Ascending aorta (tissue), 2 donors: Measurements from ENCODE around the gene RUNX2. TPM values are rescaled to one million over a fixed set of nuclear protein-coding genes. Genes with fewer than 3 reads are reported as not detected.

ENCODE experiments used
- DNase-seq, 2 donors: peaks; one replicate each; pipeline ENCODE4 v3.0.0-alpha.2; 2019; ENCODE audit warnings: low spot score in 2 of 2
- H3K27ac ChIP-seq, 2 donors: fragments of 200-600 bp; sonication (generic); one replicate each; pipeline ENCODE4 v1.5.1; 2016 to 2017; ENCODE audit warnings: mild to moderate bottlenecking in 1 of 2
- H3K27me3 ChIP-seq: fragments of 200-600 bp; sonication (generic); one replicate; pipeline ENCODE4 v1.5.1; 2017
- H3K36me3 ChIP-seq, 2 donors: fragments of 200-600 bp; sonication (generic); one replicate each; pipeline ENCODE4 v1.5.1; 2016
- H3K4me1 ChIP-seq, 2 donors: fragments of 200-600 bp; sonication (generic); one replicate each; pipeline ENCODE4 v1.5.1; 2016 to 2017; ENCODE audit warnings: mild to moderate bottlenecking in 1 of 2
- H3K4me3 ChIP-seq, 2 donors: fragments of 200-600 bp; sonication (generic); one replicate each; pipeline ENCODE4 v1.5.1; 2016 to 2017; ENCODE audit warnings: mild to moderate bottlenecking in 1 of 2
- H3K9me3 ChIP-seq, 2 donors: fragments of 200-600 bp; sonication (generic); one replicate each; pipeline ENCODE4 v1.5.1; 2016
- intact Hi-C: fragments of 100-400 bp; cut with DNase I; formaldehyde crosslinking; loops from one replicate; pipeline ENCODE4 v1.15.1; 2023
- total RNA-seq: library from RNA; depleted of rRNA; stranded (reverse); fragments of >200 nt; gene quantifications from one replicate; pipeline ENCODE4 v1.1.0, GENCODE V29; 2016
- TF ChIP-seq, protein P1 (sequence below), 3 experiments: fragments of 200-600 bp in 2 of 3; fragments of 450-650 bp in 1 of 3; sonication (generic) in 2 of 3; IDR thresholded peaks; one replicate each; pipeline ENCODE4 v1.5.1; 2016 to 2019; ENCODE audit warnings: antibody characterized with exemption in 3 of 3, mild to moderate bottlenecking in 1 of 3, moderate library complexity in 1 of 3

The RUNX2 gene
- total RNA-seq, 1 donor from 2014 or later: 0.21 TPM

DNA sequence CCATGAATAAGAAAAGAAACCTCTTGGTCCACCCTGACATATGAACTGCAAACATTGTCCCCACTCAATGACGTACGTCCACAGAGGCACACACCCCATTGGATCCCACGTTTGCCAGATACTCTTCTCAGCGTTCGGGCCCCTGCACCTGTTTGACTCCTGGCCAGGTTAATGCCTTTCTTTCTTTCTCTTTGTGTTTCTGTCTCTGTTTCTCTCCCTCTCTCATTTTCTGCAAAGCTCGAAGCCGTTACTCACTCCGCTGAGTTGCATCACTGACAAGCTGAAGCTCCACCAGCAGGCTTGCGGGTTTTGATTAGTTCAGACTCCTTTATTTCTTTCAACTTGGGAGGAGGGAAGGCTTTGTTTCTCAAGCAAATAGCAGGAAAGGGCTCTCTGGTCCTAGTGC, 185.1 kb downstream of the RUNX2 start:
- no peaks in the 10 kb centered on the region for H3K36me3 ChIP-seq
- intact Hi-C loops: no loop called here
- TF ChIP-seq, protein P1, sequence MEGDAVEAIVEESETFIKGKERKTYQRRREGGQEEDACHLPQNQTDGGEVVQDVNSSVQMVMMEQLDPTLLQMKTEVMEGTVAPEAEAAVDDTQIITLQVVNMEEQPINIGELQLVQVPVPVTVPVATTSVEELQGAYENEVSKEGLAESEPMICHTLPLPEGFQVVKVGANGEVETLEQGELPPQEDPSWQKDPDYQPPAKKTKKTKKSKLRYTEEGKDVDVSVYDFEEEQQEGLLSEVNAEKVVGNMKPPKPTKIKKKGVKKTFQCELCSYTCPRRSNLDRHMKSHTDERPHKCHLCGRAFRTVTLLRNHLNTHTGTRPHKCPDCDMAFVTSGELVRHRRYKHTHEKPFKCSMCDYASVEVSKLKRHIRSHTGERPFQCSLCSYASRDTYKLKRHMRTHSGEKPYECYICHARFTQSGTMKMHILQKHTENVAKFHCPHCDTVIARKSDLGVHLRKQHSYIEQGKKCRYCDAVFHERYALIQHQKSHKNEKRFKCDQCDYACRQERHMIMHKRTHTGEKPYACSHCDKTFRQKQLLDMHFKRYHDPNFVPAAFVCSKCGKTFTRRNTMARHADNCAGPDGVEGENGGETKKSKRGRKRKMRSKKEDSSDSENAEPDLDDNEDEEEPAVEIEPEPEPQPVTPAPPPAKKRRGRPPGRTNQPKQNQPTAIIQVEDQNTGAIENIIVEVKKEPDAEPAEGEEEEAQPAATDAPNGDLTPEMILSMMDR (IDR thresholded peaks at IDR 0.05): no peak

DNA sequence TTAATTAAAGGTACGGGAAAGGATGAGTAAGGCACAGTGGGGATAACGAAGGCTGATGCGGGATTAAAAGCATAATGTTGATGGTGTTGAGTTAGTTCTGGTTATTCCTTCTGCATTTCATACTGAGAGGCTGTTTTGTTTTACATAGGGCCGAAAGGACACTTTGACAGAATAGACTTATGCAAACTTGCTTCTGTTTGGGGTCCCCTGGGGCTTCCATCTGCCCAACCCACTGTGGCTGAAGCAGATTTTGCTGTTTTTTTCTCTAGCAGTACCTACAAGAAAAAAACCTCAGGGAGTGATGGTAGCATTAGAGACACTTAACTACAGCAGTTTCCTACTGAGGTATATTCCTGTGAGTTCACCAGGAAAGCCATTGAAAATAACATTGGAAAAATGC, 185.7 kb downstream of the RUNX2 start:
- DNase-seq: no peak
- H3K27me3 ChIP-seq: no peaks in the 10 kb centered on the region
- no peak overlapping the region for H3K4me3 ChIP-seq
- TF ChIP-seq, protein P1 (IDR thresholded peaks at IDR 0.05): no peak
- no peak overlapping the region for H3K27ac ChIP-seq
- no peaks in the 10 kb centered on the region for H3K4me1 ChIP-seq
- H3K9me3 ChIP-seq: no peaks in the 10 kb centered on the region
- intact Hi-C loops: no loop called here
- no peaks in the 10 kb centered on the region for H3K36me3 ChIP-seq

More for the DNA sequence above, 185.1 kb downstream of the RUNX2 start:
- no peaks in the 10 kb centered on the region for H3K27me3 ChIP-seq
- DNase-seq: no peak
- H3K27ac ChIP-seq: no peak overlapping the region
- no peaks in the 10 kb centered on the region for H3K4me1 ChIP-seq
- H3K4me3 ChIP-seq: no peak overlapping the region
- no peaks in the 10 kb centered on the region for H3K9me3 ChIP-seq

DNA sequence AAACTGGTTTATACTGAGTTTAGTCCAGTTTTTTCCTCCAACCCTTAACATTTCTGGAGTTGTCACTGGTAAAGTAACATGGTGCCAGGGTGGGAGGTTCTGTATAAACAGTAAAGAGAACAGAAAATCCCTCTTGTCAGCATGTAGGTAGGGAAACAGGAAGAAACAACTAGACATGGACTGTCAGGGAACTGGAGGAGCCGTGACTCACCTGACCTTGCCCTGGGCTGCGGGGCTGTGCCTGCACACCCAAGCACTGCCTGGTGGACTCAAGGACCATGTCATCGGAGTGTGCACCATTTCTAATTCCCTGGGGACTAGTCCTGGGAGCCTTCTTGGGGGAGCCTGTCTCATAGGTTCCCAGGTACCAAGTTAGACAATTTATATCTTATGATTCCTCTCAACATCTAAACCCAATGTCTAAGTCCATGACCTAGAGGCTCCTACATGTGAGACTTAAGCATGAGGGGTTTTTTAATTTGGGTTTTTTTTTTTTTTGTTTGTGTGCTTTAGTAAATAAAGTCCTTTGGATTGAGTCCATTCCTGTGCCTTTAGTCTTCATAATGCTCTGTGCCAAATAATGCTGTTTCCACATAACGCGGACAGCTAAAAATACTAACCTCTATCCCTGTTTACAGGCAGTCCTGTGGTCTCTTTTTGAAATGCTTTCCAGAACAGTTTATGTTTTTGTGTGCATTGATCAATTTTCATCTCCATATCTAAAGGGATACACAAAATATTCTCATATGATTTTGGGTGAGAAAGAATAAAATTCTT, 186.5 kb downstream of the RUNX2 start:
- Histone ChIP-seq H3K4me1 (no peaks in the 10 kb centered on the region), H3K9me3 (no peaks in the 10 kb centered on the region), H3K4me3 (no peak overlapping the region), H3K27me3 (no peaks in the 10 kb centered on the region), H3K36me3 (no peaks in the 10 kb centered on the region), H3K27ac (no peak overlapping the region)
- DNase-seq: no peak
- intact Hi-C loops: no loop called here
- TF ChIP-seq, protein P1 (IDR thresholded peaks at IDR 0.05): no peak

DNA sequence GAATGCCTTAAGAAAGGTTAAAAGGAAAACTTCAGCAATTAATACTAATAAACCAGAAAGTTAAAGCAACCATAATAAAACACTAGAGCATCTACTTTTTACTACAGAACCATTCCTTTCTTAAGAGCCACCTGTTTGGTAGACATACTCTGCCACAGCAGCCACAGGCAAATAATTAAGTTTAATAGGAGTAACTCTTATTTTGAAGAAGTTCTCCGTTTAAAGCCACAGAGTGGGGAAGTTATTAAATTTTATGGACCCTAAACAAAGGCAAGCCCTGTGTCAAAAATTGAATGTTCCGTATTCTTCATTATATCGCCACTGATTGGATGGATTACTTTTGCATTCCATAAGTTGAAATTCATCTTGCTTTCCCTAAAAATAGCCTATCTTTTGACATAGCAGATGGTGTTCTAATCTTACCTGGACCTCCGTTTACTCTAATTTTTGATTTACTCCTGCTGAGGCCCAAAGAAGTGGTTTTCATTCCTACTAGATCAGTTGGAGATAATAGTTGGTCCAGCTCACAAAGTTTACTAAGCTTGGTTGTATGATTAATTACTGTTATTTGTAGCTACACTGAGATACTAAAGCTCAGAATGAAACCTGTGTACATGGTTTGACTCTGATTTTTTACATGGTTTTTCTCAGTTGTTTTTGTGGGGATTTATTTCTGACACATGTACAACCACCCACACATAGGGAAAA, 190.0 kb downstream of the RUNX2 start:
- TF ChIP-seq, protein P1 (IDR thresholded peaks at IDR 0.05): no peak
- Histone ChIP-seq H3K36me3 (no peaks in the 10 kb centered on the region), H3K9me3 (no peaks in the 10 kb centered on the region), H3K27ac (no peak overlapping the region), H3K4me1 (no peaks in the 10 kb centered on the region), H3K27me3 (no peaks in the 10 kb centered on the region), H3K4me3 (no peak overlapping the region)
- no peak for DNase-seq
- intact Hi-C loops: no loop called here

DNA sequence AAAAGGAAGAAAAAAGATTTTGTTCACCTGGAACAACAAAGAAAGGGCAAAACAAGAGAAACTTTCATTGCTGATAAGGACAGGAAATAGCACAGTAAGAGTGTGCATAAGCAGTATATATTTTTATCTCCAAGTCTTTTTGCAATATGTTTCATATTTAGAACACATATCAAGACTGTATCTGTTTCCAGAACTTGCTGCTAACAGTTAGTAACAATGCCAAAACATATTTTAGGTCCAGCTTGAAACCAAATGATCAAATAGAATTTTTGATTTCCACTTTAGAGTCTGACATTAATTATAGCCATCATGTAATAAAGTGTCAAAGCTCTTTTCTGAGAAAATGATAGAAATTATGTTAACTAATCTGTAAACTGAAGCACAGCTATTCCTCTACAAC, 193.1 kb downstream of the RUNX2 start:
- TF ChIP-seq, protein P1 (IDR thresholded peaks at IDR 0.05): no peak
- no peak overlapping the region for H3K27ac ChIP-seq
- DNase-seq: no peak
- no peak overlapping the region for H3K4me3 ChIP-seq
- no peaks in the 10 kb centered on the region for H3K27me3 ChIP-seq
- H3K36me3 ChIP-seq: no peaks in the 10 kb centered on the region
- intact Hi-C loops: no loop called here
- no peaks in the 10 kb centered on the region for H3K9me3 ChIP-seq
- no peaks in the 10 kb centered on the region for H3K4me1 ChIP-seq
